Osteoblast (primary cell): ENCODE data around the gene ADAM11. TPM values are rescaled to one million over a fixed set of nuclear protein-coding genes. Genes with fewer than 3 reads are reported as not detected.
"Not testable (repeated sequence)": the region's sequence is repeated elsewhere in the genome, so short reads cannot be mapped to it uniquely, and the experiment has no call there.

ENCODE experiments used
- DNase-seq: peaks from one replicate; pipeline ENCODE4 v3.0.0; 2011; ENCODE audit warnings: low spot score, mixed read lengths; ENCODE audit not compliant: insufficient read length; ENCODE audit errors: missing footprints
- H2AFZ ChIP-seq: 2 replicates; pipeline ENCODE4 v1.6.0; 2011; ENCODE audit warnings: mild to moderate bottlenecking, low read length
- H3K27ac ChIP-seq: 2 replicates; pipeline ENCODE4 v1.5.1; 2011; ENCODE audit warnings: mild to moderate bottlenecking, low read depth, low read length, moderate library complexity
- H3K27me3 ChIP-seq: 2 replicates; pipeline ENCODE4 v1.6.0; 2012; ENCODE audit warnings: mild to moderate bottlenecking, control low read depth, inconsistent platforms, low read length, moderate library complexity; ENCODE audit not compliant: insufficient read depth
- H3K36me3 ChIP-seq: 2 replicates; pipeline ENCODE4 v1.5.1; 2011; ENCODE audit warnings: mild to moderate bottlenecking, low read length, control low read depth, moderate library complexity; ENCODE audit not compliant: insufficient read depth
- H3K4me1 ChIP-seq: 2 replicates; pipeline ENCODE4 v1.5.1; 2011; ENCODE audit warnings: mild to moderate bottlenecking, low read length, control low read depth, moderate library complexity; ENCODE audit not compliant: insufficient read depth
- H3K4me2 ChIP-seq: 2 replicates; pipeline ENCODE4 v1.6.0; 2011; ENCODE audit warnings: mild to moderate bottlenecking, low read length; ENCODE audit not compliant: insufficient read depth
- H3K4me3 ChIP-seq: fragments of 200-600 bp; sonication (generic); 3 replicates; pipeline ENCODE4 v1.5.1; 2012; ENCODE audit warnings: mild to moderate bottlenecking, low read length, inconsistent platforms; ENCODE audit not compliant: insufficient read depth
- H3K79me2 ChIP-seq: 2 replicates; pipeline ENCODE4 v1.6.0; 2012; ENCODE audit warnings: mild to moderate bottlenecking, low read length, control low read depth, inconsistent platforms; ENCODE audit not compliant: insufficient read depth
- H3K9me3 ChIP-seq: 2 replicates; pipeline ENCODE4 v1.5.1; 2011; ENCODE audit warnings: low read depth, low read length, control low read depth
- H4K20me1 ChIP-seq: 2 replicates; pipeline ENCODE4 v1.6.0; 2012; ENCODE audit warnings: mild to moderate bottlenecking, low read length, control low read depth; ENCODE audit not compliant: insufficient read depth
- CTCF ChIP-seq: IDR thresholded peaks from 2 replicates; pipeline ENCODE4 v1.5.1; 2011; ENCODE audit warnings: mild to moderate bottlenecking, low read depth, low read length, moderate library complexity; ENCODE audit errors: extremely low read depth
- total RNA-seq: library from RNA; depleted of rRNA; stranded (reverse); fragments of >200 nt; gene quantifications from 2 replicates; pipeline ENCODE4 v1.2.3, GENCODE V29; 2012

The ADAM11 gene
- total RNA-seq: 0.36 and 0.59 TPM in 2 replicates

DNA sequence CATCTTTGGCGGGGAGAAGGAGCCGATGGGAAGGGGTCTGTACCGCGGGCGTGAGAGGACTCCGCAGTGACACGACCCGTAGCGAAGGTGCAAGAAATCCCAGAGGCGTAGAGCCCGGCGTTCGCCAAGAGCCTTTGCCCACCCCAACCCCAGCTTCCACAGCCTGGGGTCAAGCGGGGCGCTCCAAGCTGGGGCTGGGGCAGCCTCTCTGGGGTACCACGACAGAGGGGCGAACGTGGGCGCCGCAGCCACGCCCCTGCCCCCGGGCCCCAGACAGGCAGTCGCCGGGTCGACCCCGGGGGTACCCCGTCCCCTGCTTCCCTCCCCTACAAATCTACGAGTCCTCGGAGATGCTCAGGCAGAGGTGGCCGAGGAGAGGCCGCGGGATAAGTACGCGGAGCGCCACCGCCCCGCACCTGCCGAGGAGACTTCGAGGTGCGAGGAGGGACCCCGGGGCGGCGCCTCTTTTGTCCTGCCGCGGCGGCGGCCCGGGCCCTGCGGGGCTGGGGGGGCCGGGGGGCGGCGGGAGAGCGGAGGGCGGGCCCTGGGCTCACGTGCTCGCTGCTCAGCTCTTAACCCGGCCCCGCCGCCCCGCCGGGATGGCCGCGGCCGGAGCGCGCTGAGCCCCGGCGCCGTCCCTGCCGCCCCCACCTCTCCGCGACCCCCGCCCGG is at the start of gene ADAM11:
Gene ADAM11, plus strand, starts transcription at position 575 of the 672 bp plus-strand sequence. CDS start 212 bp downstream, outside the sequence.
- Histone ChIP-seq H3K27ac (no peak within 1 kb of the TSS), H3K79me2 (no peaks in the 10 kb centered on the region), H3K4me1 (no peaks in the 10 kb centered on the region), H4K20me1 (no peaks in the 10 kb centered on the region), H3K4me3 (peak within 1 kb of the TSS; percentile 48), H3K9me3 (no peaks in the 10 kb centered on the region), H3K36me3 (no peaks in the 10 kb centered on the region), H3K27me3 (peaks cover 35% of the 10 kb centered on the region), H3K4me2 (peak within 1 kb of the TSS; percentile 53), H2AFZ (no peak within 1 kb of the TSS)
- TF ChIP-seq CTCF: no peak
- peak; percentile 96 for DNase-seq

- Histone ChIP-seq H4K20me1 (no peaks in the 10 kb centered on the region), H3K4me3 (no peak overlapping the region), H3K9me3 (no peaks in the 10 kb centered on the region), H3K36me3 (peaks cover 16% of the 10 kb centered on the region), H3K4me1 (no peaks in the 10 kb centered on the region), H2AFZ (no peak overlapping the region), H3K79me2 (no peaks in the 10 kb centered on the region), H3K4me2 (no peak overlapping the region), H3K27me3 (no peaks in the 10 kb centered on the region), H3K27ac (no peak overlapping the region)
- no peak for TF ChIP-seq CTCF
- DNase-seq: no peak
Observed at GRCh38 chr17:44719444-44719843, 39.3 kb upstream of the ADAM11 start.

GRCh38 chr17:44722254-44722653 is 36.5 kb upstream of the ADAM11 start:
- DNase-seq: no peak
- Histone ChIP-seq H2AFZ (no peak overlapping the region), H3K27me3 (no peaks in the 10 kb centered on the region), H4K20me1 (no peaks in the 10 kb centered on the region), H3K79me2 (no peaks in the 10 kb centered on the region), H3K4me1 (no peaks in the 10 kb centered on the region), H3K4me3 (no peak overlapping the region), H3K27ac (no peak overlapping the region), H3K4me2 (no peak overlapping the region), H3K9me3 (no peaks in the 10 kb centered on the region), H3K36me3 (peaks cover 16% of the 10 kb centered on the region)
- no peak for TF ChIP-seq CTCF

DNA sequence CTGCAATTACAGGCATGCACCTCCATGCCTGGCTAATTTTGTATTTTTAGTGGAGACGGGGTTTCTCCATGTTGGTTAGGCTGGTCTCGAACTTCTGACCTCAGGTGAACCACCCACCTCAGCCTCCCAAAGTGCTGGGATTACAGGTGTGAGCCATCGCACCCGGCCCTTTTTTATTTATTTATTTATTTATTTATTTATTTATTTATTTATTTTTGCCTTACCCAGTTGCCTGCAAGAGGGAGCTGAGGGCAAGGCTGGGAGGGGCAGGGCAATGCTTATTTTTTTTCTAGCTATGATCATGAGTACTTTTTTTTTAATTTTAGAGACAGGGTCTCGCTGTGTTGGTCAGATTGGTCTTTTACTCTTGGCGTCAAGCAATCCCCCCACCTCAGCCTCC is 32.7 kb upstream of the ADAM11 start:
- not testable (repeated sequence) for H3K9me3 ChIP-seq, H3K4me3 ChIP-seq, H2AFZ ChIP-seq, H3K4me1 ChIP-seq, H4K20me1 ChIP-seq, H3K79me2 ChIP-seq, H3K4me2 ChIP-seq, H3K27ac ChIP-seq, H3K27me3 ChIP-seq, DNase-seq
- peaks cover 21% of the 10 kb centered on the region for H3K36me3 ChIP-seq
